GM10248 (cell line): ENCODE data around the gene TBX18.

Experiments used
- CTCF ChIA-PET: fragments of 300-600 bp; sonication (Branson Sonifier 250); formaldehyde crosslinking; extraction: SDS; loops from one replicate; lab custom pipeline; 2021; ENCODE audit warnings: antibody characterized with exemption; lab: Yijun Ruan, JAX
- POLR2A ChIA-PET: fragments of 350-650 bp; sonication (Branson Sonifier 250); formaldehyde crosslinking; extraction: SDS; loops from one replicate; lab custom pipeline; 2020; ENCODE audit warnings: antibody characterized with exemption; lab: Yijun Ruan, JAX
- DNase-seq: peaks from one replicate; pipeline ENCODE4 v3.0.0; 2012; ENCODE audit errors: extremely low spot score
- CTCF ChIP-seq: IDR thresholded peaks from 2 replicates; pipeline ENCODE4 v1.5.1; 2012; ENCODE audit warnings: mild to moderate bottlenecking, low read depth; ENCODE audit errors: extremely low read depth, missing control alignments, control extremely low read depth

TBX18 gene

GRCh38 chr6:84669945-84670344 is 94.5 kb downstream of the TBX18 start:
- ChIA-PET CTCF (no interaction called here), POLR2A (no interaction called here)
- DNase-seq = no peak
- no peak for TF ChIP-seq CTCF

- ChIA-PET CTCF (no interaction called here), POLR2A (no interaction called here)
- DNase-seq = no peak
- no peak for TF ChIP-seq CTCF
Observed at GRCh38 chr6:84667252-84668213, 96.9 kb downstream of the TBX18 start.

- CTCF ChIA-PET = interaction anchor here (2.4 kb wide), 1 partner anchor 32 kb away, joined by 6 read pairs; no protein-coding TSS in a partner anchor
- TF ChIP-seq CTCF = no peak
- no peak for DNase-seq
- POLR2A ChIA-PET = no interaction called here
Observed at GRCh38 chr6:84665401-84665800, 99.0 kb downstream of the TBX18 start.

GRCh38 chr6:84663866-84664265 is 100.5 kb downstream of the TBX18 start:
- ChIA-PET CTCF (interaction anchor here (2.4 kb wide), 1 partner anchor 33 kb away, joined by 6 read pairs; no protein-coding TSS in a partner anchor), POLR2A (no interaction called here)
- no peak for DNase-seq
- TF ChIP-seq CTCF = no peak

GRCh38 chr6:84657486-84657885 is 106.9 kb downstream of the TBX18 start:
- POLR2A ChIA-PET = no interaction called here
- DNase-seq = no peak
- CTCF ChIA-PET = interaction anchor here (1.5 kb wide), 1 partner anchor 10 kb away, joined by 3 read pairs; no protein-coding TSS in a partner anchor
- TF ChIP-seq CTCF = no peak

- DNase-seq = no peak
- ChIA-PET POLR2A (no interaction called here), CTCF (interaction anchor here (1.5 kb wide), 1 partner anchor 10 kb away, joined by 3 read pairs; no protein-coding TSS in a partner anchor)
- TF ChIP-seq CTCF = no peak
Observed at GRCh38 chr6:84657025-84657424, 107.4 kb downstream of the TBX18 start.
